H1 (cell line): ENCODE measurements around the gene CSRP1. TPM values are rescaled to one million over a fixed set of nuclear protein-coding genes. Genes with fewer than 3 reads are reported as not detected.

Source experiments
- BRCA1 ChIP-seq: IDR thresholded peaks from 2 replicates; pipeline ENCODE4 v1.6.1; 2012; ENCODE audit warnings: low read depth, low read length, improper control_type of control experiment
- FOSL1 ChIP-seq: IDR thresholded peaks from 2 replicates; pipeline ENCODE4 v1.6.1; 2011; ENCODE audit warnings: mild to moderate bottlenecking, low read depth, low read length, moderate library complexity; ENCODE audit not compliant: insufficient read depth
- GTF2F1 ChIP-seq: IDR thresholded peaks from 2 replicates; pipeline ENCODE4 v1.6.1; 2012; ENCODE audit warnings: low read depth, low read length, improper control_type of control experiment, borderline replicate concordance
- HDAC6 ChIP-seq: IDR thresholded peaks from one replicate; pipeline ENCODE4 v1.7.1; 2012; ENCODE audit warnings: low read depth, mild to moderate bottlenecking, inconsistent platforms, low read length, moderate library complexity
- TBP ChIP-seq: IDR thresholded peaks from 2 replicates; pipeline ENCODE4 v1.6.1; 2011; ENCODE audit warnings: low read depth, low read length, improper control_type of control experiment
- polyA plus RNA-seq, 7 experiments: library from polyadenylated mRNA; depleted of rRNA in 3 of 7; stranded (reverse) in 5 of 7; unstranded in 2 of 7; fragments of >200 nt in 5 of 7; fragments of 200-250 nt in 2 of 7; gene quantifications; 1 replicate in 5 of 7; 2 replicates in 1 of 7; 4 replicates in 1 of 7; pipeline versions ENCODE4 v1.2.1 to v1.2.3, GENCODE V29; 2011 to 2013; ENCODE audit warnings: missing spikeins in 2 of 7, mixed read lengths in 2 of 7
- total RNA-seq: library from RNA; stranded (reverse); fragmentation: NEBNext Ultra II Directional; extraction: Animal tissue kit (Norgen Biotek cat#: 25700); gene quantifications from 2 replicates; pipeline ENCODE4 v1.2.1, GENCODE V29; 2021

CSRP1 gene
- total and polyA plus RNA-seq, 2 of the 8 experiments (the other 6 are each of a cell fraction or from before 2014, with no cell fraction given): 14.2 to 22.3 TPM

DNA sequence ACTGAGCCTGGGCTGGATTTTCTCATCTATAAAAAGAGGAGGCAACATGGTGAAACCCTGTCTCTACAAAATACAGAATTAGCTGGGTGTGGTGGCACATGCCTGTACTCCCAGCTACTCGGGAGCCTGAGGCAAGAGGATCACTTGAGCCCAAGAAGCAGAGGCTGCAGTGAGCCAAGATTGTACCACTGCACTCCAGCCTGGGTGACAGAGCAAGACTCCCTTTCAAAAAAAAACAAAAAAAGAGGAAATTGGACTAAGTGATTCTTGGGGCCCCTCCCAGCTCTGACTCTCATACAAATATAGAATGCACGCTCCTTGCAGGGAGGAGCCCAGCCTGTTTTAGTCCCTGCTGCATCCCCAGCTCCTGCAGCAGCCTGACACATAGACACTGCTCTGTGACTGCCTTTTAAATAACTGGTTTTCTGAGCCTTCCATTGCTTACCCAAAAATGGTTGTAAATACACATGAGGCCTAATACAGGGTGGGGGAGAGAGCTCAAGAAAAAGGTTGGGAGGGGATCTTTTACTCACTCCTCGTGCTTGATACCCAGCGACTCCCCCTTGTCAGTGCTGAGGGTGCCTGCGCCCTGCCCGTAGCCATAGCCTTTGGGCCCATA lies 17.2 kb downstream of the CSRP1 start (continued):
- TF ChIP-seq GTF2F1 (no peak), BRCA1 (no peak), FOSL1 (no peak), HDAC6 (no peak), TBP (no peak)
